SK-N-SH (cell line): ENCODE results near the gene EMP1. TPM values are rescaled to one million over a fixed set of nuclear protein-coding genes. Genes with fewer than 3 reads are reported as not detected.
A peak's percentile ranks its signal among the peaks of the same experiment; 100 is the strongest.

Experiments
- CTCF ChIA-PET: fragments of 300-600, 350-600 bp; formaldehyde crosslinking; extraction: SDS; loops from one replicate; lab custom pipeline; 2021; lab: Yijun Ruan, JAX
- POLR2A ChIA-PET: fragments of 350-600 bp; sonication (Branson Sonifier 250); formaldehyde crosslinking; extraction: SDS; loops from one replicate; lab custom pipeline; 2020; ENCODE audit warnings: antibody characterized with exemption, inconsistent platforms; lab: Yijun Ruan, JAX
- DNase-seq: peaks from one replicate; pipeline ENCODE4 v3.0.0; 2012
- H2AFZ ChIP-seq: fragments of 200-600 bp; sonication (generic); 2 replicates; pipeline ENCODE4 v1.8.1; 2016; ENCODE audit warnings: antibody characterized with exemption, mild to moderate bottlenecking, low read depth
- H3F3A ChIP-seq: fragments of 200-600 bp; sonication (generic); replicated peaks from 2 replicates; pipeline ENCODE3; 2016; ENCODE audit warnings: antibody characterized with exemption, mild to moderate bottlenecking; ENCODE audit not compliant: insufficient read depth
- H3K27ac ChIP-seq, 2 experiments: fragments of 200-500 bp in 1 of 2; fragments of 200-600 bp in 1 of 2; sonication (Bioruptor generic) in 1 of 2; sonication (generic), shearing (Covaris generic) in 1 of 2; 2 replicates each; pipeline versions ENCODE4 v1.5.1 to v1.6.1; 2014 to 2016; ENCODE audit warnings: low read depth in 2 of 2, inconsistent platforms in 1 of 2, low read length in 1 of 2, mild to moderate bottlenecking in 1 of 2, mixed read lengths in 1 of 2
- H3K27me3 ChIP-seq: fragments of 200-600 bp; sonication (generic), shearing (Covaris generic); 2 replicates; pipeline ENCODE4 v1.6.1; 2016; ENCODE audit warnings: mixed run types; ENCODE audit not compliant: insufficient read depth
- H3K36me3 ChIP-seq, 2 experiments: fragments of 200-500 bp in 1 of 2; fragments of 200-600 bp in 1 of 2; sonication (Bioruptor generic) in 1 of 2; sonication (generic) in 1 of 2; replicated peaks in 1 of 2; 2 replicates each; pipeline versions ENCODE3 to v1.5.1; 2014 to 2016; ENCODE audit warnings: low read length in 1 of 2, mild to moderate bottlenecking in 1 of 2; ENCODE audit not compliant: insufficient read depth in 2 of 2, control insufficient read depth in 1 of 2
- H3K4me1 ChIP-seq, 2 experiments: fragments of 200-500 bp in 1 of 2; fragments of 200-600 bp in 1 of 2; sonication (Bioruptor generic) in 1 of 2; sonication (generic), shearing (Covaris generic) in 1 of 2; 2 replicates each; pipeline versions ENCODE4 v1.5.1 to v1.6.1; 2014 to 2016; ENCODE audit warnings: low read depth in 1 of 2, low read length in 1 of 2, mixed run types in 1 of 2; ENCODE audit not compliant: insufficient read depth in 2 of 2, control insufficient read depth in 1 of 2
- H3K4me2 ChIP-seq: fragments of 200-600 bp; sonication (generic), shearing (Covaris generic); 2 replicates; pipeline ENCODE4 v1.6.1; 2017; ENCODE audit warnings: mixed run types
- H3K4me3 ChIP-seq, 2 experiments: fragments of 200-500 bp in 1 of 2; fragments of 200-600 bp in 1 of 2; sonication (Bioruptor generic) in 1 of 2; sonication (generic), shearing (Covaris generic) in 1 of 2; 2 replicates each; pipeline versions ENCODE4 v1.5.1 to v1.8.1; 2014 to 2016; ENCODE audit warnings: low read depth in 2 of 2, inconsistent platforms in 1 of 2, low read length in 1 of 2, mild to moderate bottlenecking in 1 of 2, mixed read lengths in 1 of 2, moderate library complexity in 1 of 2
- H3K79me2 ChIP-seq: fragments of 200-600 bp; sonication (generic); 2 replicates; pipeline ENCODE4 v1.8.1; 2017; ENCODE audit warnings: mild to moderate bottlenecking; ENCODE audit not compliant: insufficient read depth
- H3K9ac ChIP-seq: fragments of 200-600 bp; sonication (generic); 2 replicates; pipeline ENCODE4 v1.6.1; 2017; ENCODE audit warnings: mixed run types
- H3K9me2 ChIP-seq: fragments of 200-600 bp; sonication (generic); 2 replicates; pipeline ENCODE4 v1.6.1; 2017; ENCODE audit warnings: mixed run types
- H3K9me3 ChIP-seq: fragments of 200-600 bp; sonication (generic); 2 replicates; pipeline ENCODE4 v1.6.1; 2017; ENCODE audit warnings: mixed run types, mild to moderate bottlenecking, moderate library complexity
- H4K20me1 ChIP-seq: fragments of 200-600 bp; sonication (generic); 2 replicates; pipeline ENCODE4 v1.6.1; 2017; ENCODE audit warnings: mild to moderate bottlenecking, mixed run types; ENCODE audit not compliant: insufficient read depth
- FOSL2 ChIP-seq: IDR thresholded peaks from 2 replicates; pipeline ENCODE4 v1.4.0; 2012; ENCODE audit warnings: low read depth, mild to moderate bottlenecking, moderate library complexity, borderline replicate concordance
- MEF2A ChIP-seq: IDR thresholded peaks from 2 replicates; pipeline ENCODE4 v1.4.0; 2012; ENCODE audit warnings: low read depth, borderline replicate concordance
- MXI1 ChIP-seq: IDR thresholded peaks from 2 replicates; pipeline ENCODE4 v1.6.1; 2012; ENCODE audit warnings: mild to moderate bottlenecking, low read depth, low read length, improper control_type of control experiment
- NRF1 ChIP-seq: IDR thresholded peaks from 2 replicates; pipeline ENCODE4 v1.6.1; 2012; ENCODE audit warnings: low read depth, mild to moderate bottlenecking, low read length
- SIN3A ChIP-seq: IDR thresholded peaks from 2 replicates; pipeline ENCODE4 v1.6.1; 2012; ENCODE audit warnings: low read depth, mild to moderate bottlenecking, low read length, moderate library complexity, borderline replicate concordance
- TEAD4 ChIP-seq: IDR thresholded peaks from 2 replicates; pipeline ENCODE4 v1.4.0; 2012; ENCODE audit warnings: mild to moderate bottlenecking, borderline replicate concordance; ENCODE audit not compliant: insufficient read depth
- ZBTB33 ChIP-seq: IDR thresholded peaks from 2 replicates; pipeline ENCODE4 v1.4.0; 2012; ENCODE audit warnings: low read depth, borderline replicate concordance
- WGBS: methylation state at CpG from one replicate; pipeline ENCODE4 v1.1.6; 2017; ENCODE audit warnings: low lambda C conversion rate; 5-methylcytosine and 5-hydroxymethylcytosine counted together
- polyA plus RNA-seq, 3 experiments: library from polyadenylated mRNA; depleted of rRNA; stranded (reverse); fragments of >200 nt; gene quantifications; 2 replicates each; pipeline ENCODE4 v1.2.3, GENCODE V29; 2012
- TF ChIP-seq, protein P1 (sequence below): fragments of 150-350 bp; IDR thresholded peaks from 2 replicates; pipeline ENCODE4 v1.6.1; 2016; ENCODE audit warnings: mild to moderate bottlenecking, low read depth, low read length

Gene EMP1
- polyA plus RNA-seq, 1 of the 3 experiments (the other 2 are of a cell fraction) = 67.4 TPM

GRCh38 chr12:13178568-13179210 lies 17.8 kb upstream of the EMP1 start:
- Histone ChIP-seq H2AFZ (peak overlapping the region; percentile 77), H4K20me1 (no peaks in the 10 kb centered on the region), H3K9me3 (no peaks in the 10 kb centered on the region), H3F3A (peaks cover 20% of the 10 kb centered on the region), H3K4me3 (no peak overlapping the region), H3K27me3 (no peaks in the 10 kb centered on the region), H3K36me3 (no peaks in the 10 kb centered on the region), H3K79me2 (no peaks in the 10 kb centered on the region), H3K4me2 (peak overlapping the region; percentile 77; the same call in 1 of the 2 replicates), H3K9ac (peak overlapping the region; percentile 54; the same call in 1 of the 2 replicates), H3K9me2 (no peaks in the 10 kb centered on the region), H3K4me1 (peaks cover 8 to 33% of the 10 kb centered on the region in 2 experiments; a peak in 3 of 4 replicates), H3K27ac (peak overlapping the region in 1 of 2 experiments; percentile 62; a peak in 3 of 4 replicates)
- DNase-seq = no peak
- 52% methylated on average over 10 of the region's 10 CpGs for WGBS
- CTCF ChIA-PET = interaction anchor here (0.9 to 1.4 kb wide), 4 partner anchors 9 to 77 kb away, joined by 3 to 8 read pairs (median 4); no protein-coding TSS in a partner anchor
- POLR2A ChIA-PET = interaction anchor here (1.2 kb wide), 1 partner anchor 386 kb away, joined by 3 read pairs; no protein-coding TSS in a partner anchor
- TF ChIP-seq FOSL2 (no peak), NRF1 (no peak), SIN3A (no peak)
- TF ChIP-seq, protein P1, sequence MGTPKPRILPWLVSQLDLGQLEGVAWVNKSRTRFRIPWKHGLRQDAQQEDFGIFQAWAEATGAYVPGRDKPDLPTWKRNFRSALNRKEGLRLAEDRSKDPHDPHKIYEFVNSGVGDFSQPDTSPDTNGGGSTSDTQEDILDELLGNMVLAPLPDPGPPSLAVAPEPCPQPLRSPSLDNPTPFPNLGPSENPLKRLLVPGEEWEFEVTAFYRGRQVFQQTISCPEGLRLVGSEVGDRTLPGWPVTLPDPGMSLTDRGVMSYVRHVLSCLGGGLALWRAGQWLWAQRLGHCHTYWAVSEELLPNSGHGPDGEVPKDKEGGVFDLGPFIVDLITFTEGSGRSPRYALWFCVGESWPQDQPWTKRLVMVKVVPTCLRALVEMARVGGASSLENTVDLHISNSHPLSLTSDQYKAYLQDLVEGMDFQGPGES = no peak
- TF ChIP-seq, all 33 proteins: peak for 0

GRCh38 chr12:13179211-13180074 lies 17.1 kb upstream of the EMP1 start:
- Histone ChIP-seq H3F3A (peaks cover 23% of the 10 kb centered on the region), H3K4me1 (peaks cover 8 to 26% of the 10 kb centered on the region in 2 experiments; a peak in 3 of 4 replicates), H3K27ac (peak overlapping the region; percentile 55 to 62; a peak in 3 of 4 replicates), H4K20me1 (no peaks in the 10 kb centered on the region), H3K4me3 (peak overlapping the region; percentile 26 to 35), H3K4me2 (peak overlapping the region; percentile 77), H3K27me3 (no peaks in the 10 kb centered on the region), H3K9ac (peak overlapping the region; percentile 54; the same call in 1 of the 2 replicates), H2AFZ (peak overlapping the region; percentile 77), H3K9me3 (no peaks in the 10 kb centered on the region), H3K79me2 (no peaks in the 10 kb centered on the region), H3K36me3 (no peaks in the 10 kb centered on the region), H3K9me2 (no peaks in the 10 kb centered on the region)
- 29% methylated on average over 7 of the region's 11 CpGs for WGBS
- DNase-seq = peak; percentile 54
- POLR2A ChIA-PET = interaction anchor here (1.2 kb wide), 1 partner anchor 387 kb away, joined by 3 read pairs; no protein-coding TSS in a partner anchor
- CTCF ChIA-PET = interaction anchor here (0.6 to 1.4 kb wide), 3 partner anchors 10 to 33 kb away, joined by 3 to 8 read pairs (median 4); no protein-coding TSS in a partner anchor
- TF ChIP-seq ZBTB33 (no peak), MEF2A (0 out of 2 replicates have a peak, but pooled peaks have one; percentile 45), TEAD4 (no peak), MXI1 (no peak)
